HL-60/S4 treated with retinoic acid at 250 ng/mL for 4 days and 3 days (cell line): Measurements from ENCODE around the gene ZNF586.
"Not testable (repeated sequence)": the region's sequence is repeated elsewhere in the genome, so short reads cannot be mapped to it uniquely, and the experiment has no call there.

ENCODE experiments used
- in situ Hi-C: fragments of 300-500 bp; cut with MboI; formaldehyde crosslinking; loops from 2 replicates; pipeline ENCODE4 v1.7.0; 2022; ENCODE audit warnings: low sequenced_read_pairs

ZNF586 gene

DNA sequence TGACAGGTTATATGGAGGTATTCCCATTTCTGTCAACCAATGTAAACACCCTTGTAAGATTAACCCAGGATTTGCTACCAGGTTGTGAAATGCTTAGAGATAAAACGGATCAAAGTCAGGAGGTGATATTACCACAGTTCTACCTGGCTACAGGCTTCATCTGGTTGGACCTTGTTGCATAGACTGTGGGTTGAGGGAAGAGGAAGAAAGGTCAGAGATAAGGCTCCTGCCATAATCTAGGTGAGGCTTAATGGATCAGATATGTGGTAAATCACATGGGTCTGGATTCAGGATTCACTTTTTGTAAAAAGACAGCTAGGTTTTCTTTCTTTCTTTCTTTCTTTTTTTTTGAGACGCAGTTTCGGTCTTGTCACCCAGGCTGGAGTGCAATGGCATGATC is 52.0 kb downstream of the ZNF586 start:
- in situ Hi-C loops: not testable (repeated sequence)

DNA sequence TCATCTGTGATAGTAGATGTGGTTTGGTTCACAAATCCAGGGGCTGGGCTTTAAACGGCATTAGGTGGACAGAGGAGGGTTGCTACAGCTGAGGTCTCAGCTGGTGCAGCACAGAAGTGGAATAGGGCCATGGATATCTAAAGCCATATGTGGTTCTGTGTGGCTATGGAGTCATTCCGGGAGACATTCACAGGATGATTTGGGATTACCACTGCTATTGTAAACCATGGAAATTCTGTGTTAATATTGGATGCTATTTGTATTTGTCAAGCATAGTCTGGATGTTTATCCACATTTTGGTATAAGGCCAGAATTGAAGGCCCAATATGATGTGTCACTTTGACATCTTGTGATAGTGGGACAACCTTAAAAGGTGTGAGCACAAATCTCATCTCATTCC is 53.7 kb downstream of the ZNF586 start:
- in situ Hi-C loops: not testable (repeated sequence)

DNA sequence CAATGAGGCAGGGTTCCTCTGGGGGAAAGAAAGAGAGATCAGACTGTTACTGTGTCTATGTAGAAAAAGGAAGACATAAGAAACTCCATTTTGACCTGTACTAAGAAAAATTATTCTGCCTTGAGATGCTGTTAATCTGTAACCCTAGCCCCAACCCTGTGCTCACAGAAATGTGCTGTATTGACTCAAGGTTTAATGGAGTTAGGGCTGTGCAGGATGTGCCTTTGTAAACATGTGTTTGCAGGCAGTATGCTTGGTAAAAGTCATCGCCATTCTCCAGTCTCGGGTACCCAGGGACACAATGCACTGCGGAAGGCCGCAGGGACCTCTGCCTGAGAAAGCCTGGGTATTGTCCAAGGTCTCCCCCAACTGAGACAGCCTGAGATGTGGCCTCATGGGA is 54.1 kb downstream of the ZNF586 start:
- in situ Hi-C loops: not testable (repeated sequence)

DNA sequence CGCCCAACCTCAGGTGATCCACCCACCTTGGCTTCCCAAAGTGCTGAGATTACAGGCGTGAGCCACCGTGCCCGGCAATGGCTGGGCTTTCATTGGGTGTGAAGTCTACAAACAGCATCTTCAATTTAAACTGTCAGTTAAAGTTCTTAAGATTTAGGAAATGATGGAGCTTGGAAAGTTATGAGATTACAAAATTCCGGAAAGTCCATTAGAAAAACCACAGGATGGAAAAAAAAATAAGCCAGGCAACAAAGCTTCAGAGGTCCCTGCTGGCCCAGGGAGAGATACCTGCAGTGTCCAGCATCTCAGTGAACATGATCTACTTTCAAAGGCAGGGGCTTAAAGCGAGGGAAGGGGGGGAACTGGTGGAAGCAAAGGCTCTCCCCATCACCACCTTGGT is 56.0 kb downstream of the ZNF586 start:
- in situ Hi-C loops: no loop called here

DNA sequence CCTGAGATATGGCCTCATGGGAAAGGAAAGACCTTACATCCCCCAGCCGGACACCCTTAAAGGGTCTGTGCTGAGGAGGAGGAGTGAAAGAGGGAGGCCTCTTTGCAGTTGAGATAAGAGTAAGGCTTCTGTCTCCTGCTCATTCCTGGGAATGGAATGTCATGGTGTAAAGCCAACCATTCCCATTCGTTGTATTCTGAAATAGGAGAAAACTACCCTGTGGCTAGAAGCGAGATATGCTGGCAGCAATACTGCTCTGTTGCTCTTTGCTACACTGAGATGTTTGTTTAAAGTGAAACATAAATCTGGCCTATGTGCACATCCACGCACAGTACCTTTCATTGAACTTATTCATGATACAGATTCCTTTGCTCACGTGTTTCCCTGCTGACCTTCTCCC is 59.8 kb downstream of the ZNF586 start:
- in situ Hi-C loops: no loop called here

DNA sequence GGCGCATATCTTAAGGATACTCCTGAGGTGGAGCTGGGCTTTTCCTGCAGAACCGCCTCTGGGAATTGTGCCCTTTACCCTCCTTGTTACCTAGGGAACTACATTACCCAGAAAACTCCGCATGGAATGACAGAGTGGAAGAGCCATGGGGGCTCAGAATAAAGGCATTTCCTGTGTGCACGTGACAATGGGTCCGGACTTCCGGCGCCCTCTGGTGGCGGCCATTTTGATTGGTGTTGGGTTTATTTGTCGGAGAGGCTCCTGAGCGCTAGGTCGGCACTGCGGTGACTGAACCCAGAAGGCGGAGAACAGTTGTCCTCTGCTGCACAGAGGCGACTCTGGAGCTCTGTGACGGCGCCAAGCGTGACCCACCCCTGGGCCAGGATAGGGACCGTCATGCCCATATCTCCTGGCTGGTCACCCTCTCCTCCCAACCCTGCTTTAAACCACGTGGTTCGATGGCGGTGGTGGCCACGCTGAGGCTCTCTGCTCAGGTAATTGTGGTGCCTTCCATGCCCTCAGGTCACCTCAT is 60.7 kb downstream of the ZNF586 start, which contains the start of gene ZNF587B:
Gene ZNF587B (plus strand): TSS at position 229 of the 532 bp plus-strand sequence. CDS start 230 bp downstream, at position 459.
- in situ Hi-C loops: no loop called here
